ENCODE results near the gene WTIP. TPM values are rescaled to one million over a fixed set of nuclear protein-coding genes. Genes with fewer than 3 reads are reported as not detected.
A peak's percentile ranks its signal among the peaks of the same experiment; 100 is the strongest.

WTIP gene
- polyA plus RNA-seq, 1 donor from 2014 or later = not detected

- Mint-ChIP-seq H3K4me3 (no peak overlapping the region), H3K9me3 (peaks cover 0 to 2% (median 0%) of the 10 kb centered on the region in 3 donors), H3K27me3 (peaks cover 13% of the 10 kb centered on the region), H3K27ac (no peak overlapping the region), H3K36me3 (peaks cover 2% of the 10 kb centered on the region), H3K4me1 (no peaks in the 10 kb centered on the region)
These were observed 8.7 kb downstream of the WTIP start for GRCh38 chr19:34490141-34490766.

GRCh38 chr19:34493038-34493648 lies 11.6 kb downstream of the WTIP start:
- H3K4me3 Mint-ChIP-seq = no peak overlapping the region
- peaks cover 2% of the 10 kb centered on the region for H3K27me3 Mint-ChIP-seq
- H3K9me3 Mint-ChIP-seq = peaks cover 0 to 2% (median 0%) of the 10 kb centered on the region in 3 donors
- no peak overlapping the region for H3K27ac Mint-ChIP-seq
- peaks cover 2% of the 10 kb centered on the region for H3K36me3 Mint-ChIP-seq
- peaks cover 0 to under 1% (median 0%) of the 10 kb centered on the region in 3 donors for H3K4me1 Mint-ChIP-seq

- no peaks in the 10 kb centered on the region for H3K27me3 Mint-ChIP-seq
- H3K9me3 Mint-ChIP-seq = peaks cover 0 to 2% (median 0%) of the 10 kb centered on the region in 3 donors
- no peak overlapping the region for H3K27ac Mint-ChIP-seq
- peak overlapping the region in 1 of 4 donors; percentile 60 for H3K4me3 Mint-ChIP-seq
- peaks cover 2% of the 10 kb centered on the region for H3K36me3 Mint-ChIP-seq
- peaks cover 0 to 3% (median 0%) of the 10 kb centered on the region in 3 donors for H3K4me1 Mint-ChIP-seq
These were observed 12.1 kb downstream of the WTIP start for GRCh38 chr19:34493649-34494044.

GRCh38 chr19:34494601-34495000 lies 13.0 kb downstream of the WTIP start:
- H3K4me3 Mint-ChIP-seq = no peak overlapping the region
- no peak overlapping the region for H3K27ac Mint-ChIP-seq
- H3K9me3 Mint-ChIP-seq = no peaks in the 10 kb centered on the region
- H3K27me3 Mint-ChIP-seq = no peaks in the 10 kb centered on the region
- peaks cover 0 to 4% (median 0%) of the 10 kb centered on the region in 3 donors for H3K4me1 Mint-ChIP-seq
- H3K36me3 Mint-ChIP-seq = peaks cover 2% of the 10 kb centered on the region

- Mint-ChIP-seq H3K4me1 (peaks cover 0 to 4% (median 4%) of the 10 kb centered on the region in 3 donors), H3K36me3 (peaks cover 2% of the 10 kb centered on the region), H3K27me3 (no peaks in the 10 kb centered on the region), H3K9me3 (no peaks in the 10 kb centered on the region), H3K4me3 (no peak overlapping the region), H3K27ac (no peak overlapping the region)
These were observed 13.9 kb downstream of the WTIP start for GRCh38 chr19:34495416-34495815.

GRCh38 chr19:34497112-34497805 lies 15.7 kb downstream of the WTIP start:
- Mint-ChIP-seq H3K27me3 (no peaks in the 10 kb centered on the region), H3K27ac (peak overlapping the region in 1 of 3 donors; percentile 56), H3K36me3 (peaks cover 2% of the 10 kb centered on the region), H3K4me1 (peaks cover 0 to 6% (median 5%) of the 10 kb centered on the region in 3 donors), H3K4me3 (no peak overlapping the region), H3K9me3 (no peaks in the 10 kb centered on the region)

GRCh38 chr19:34499155-34499834 lies 17.7 kb downstream of the WTIP start:
- Mint-ChIP-seq H3K36me3 (peaks cover 2% of the 10 kb centered on the region), H3K4me1 (peaks cover 0 to 7% (median 5%) of the 10 kb centered on the region in 3 donors), H3K27ac (peak overlapping the region in 2 of 3 donors; percentile 69 to 74), H3K27me3 (peaks cover 6% of the 10 kb centered on the region), H3K4me3 (peak overlapping the region in 2 of 4 donors; percentile 45 to 84), H3K9me3 (no peaks in the 10 kb centered on the region)

GRCh38 chr19:34500656-34501120 lies 19.1 kb downstream of the WTIP start:
- H3K36me3 Mint-ChIP-seq = peaks cover 2% of the 10 kb centered on the region
- peak overlapping the region; percentile 50 to 82 (median 76) for H3K4me3 Mint-ChIP-seq
- H3K27ac Mint-ChIP-seq = peak overlapping the region in 1 of 3 donors; percentile 69
- peaks cover 6% of the 10 kb centered on the region for H3K27me3 Mint-ChIP-seq
- peaks cover 0 to 7% (median 5%) of the 10 kb centered on the region in 3 donors for H3K4me1 Mint-ChIP-seq
- no peaks in the 10 kb centered on the region for H3K9me3 Mint-ChIP-seq

GRCh38 chr19:34501339-34502320 lies 20.1 kb downstream of the WTIP start:
- Mint-ChIP-seq H3K36me3 (peaks cover 2% of the 10 kb centered on the region), H3K9me3 (no peaks in the 10 kb centered on the region), H3K27me3 (peaks cover 6% of the 10 kb centered on the region), H3K4me3 (peak overlapping the region; percentile 50 to 74 (median 58)), H3K27ac (peak overlapping the region in 1 of 3 donors; percentile 31), H3K4me1 (peaks cover 0 to 7% (median 5%) of the 10 kb centered on the region in 3 donors)

GRCh38 chr19:34502582-34503411 lies 21.2 kb downstream of the WTIP start:
- Mint-ChIP-seq H3K36me3 (peaks cover 2% of the 10 kb centered on the region), H3K27ac (no peak overlapping the region), H3K9me3 (no peaks in the 10 kb centered on the region), H3K4me3 (peak overlapping the region in 1 of 4 donors; percentile 51), H3K27me3 (peaks cover 6% of the 10 kb centered on the region), H3K4me1 (peaks cover 0 to 7% (median 5%) of the 10 kb centered on the region in 3 donors)

GRCh38 chr19:34503531-34504272 lies 22.1 kb downstream of the WTIP start:
- no peak overlapping the region for H3K27ac Mint-ChIP-seq
- H3K27me3 Mint-ChIP-seq = peaks cover 6% of the 10 kb centered on the region
- H3K4me1 Mint-ChIP-seq = peaks cover 0 to 7% (median 2%) of the 10 kb centered on the region in 3 donors
- no peaks in the 10 kb centered on the region for H3K9me3 Mint-ChIP-seq
- H3K4me3 Mint-ChIP-seq = no peak overlapping the region
- peaks cover 2% of the 10 kb centered on the region for H3K36me3 Mint-ChIP-seq

- H3K4me3 Mint-ChIP-seq = no peak overlapping the region
- H3K27ac Mint-ChIP-seq = no peak overlapping the region
- H3K9me3 Mint-ChIP-seq = peaks cover 0 to 4% (median 3%) of the 10 kb centered on the region in 3 donors
- H3K36me3 Mint-ChIP-seq = peaks cover 2% of the 10 kb centered on the region
- peaks cover 0 to 7% (median 2%) of the 10 kb centered on the region in 3 donors for H3K4me1 Mint-ChIP-seq
- peaks cover 6% of the 10 kb centered on the region for H3K27me3 Mint-ChIP-seq
These were observed 22.8 kb downstream of the WTIP start for GRCh38 chr19:34504273-34504808.

Measured in IgD-negative memory B cell (primary cell).